GM19467 (cell line): ENCODE results near the gene MCM10.
"Not testable (repeated sequence)": the region's sequence is repeated elsewhere in the genome, so short reads cannot be mapped to it uniquely, and the experiment has no call there.

Experiments used
- ATAC-seq: cut with Tn5 transposase; IDR thresholded peaks from one replicate; pipeline ENCODE4 v1.9.1; 2021; ENCODE audit warnings: mild to moderate bottlenecking, moderate library complexity; ENCODE audit not compliant: unreplicated experiment

MCM10 gene

GRCh38 chr10:13219685-13220670 lies 58.6 kb downstream of the MCM10 start:
- ATAC-seq: no peak

- ATAC-seq: no peak
Observed at GRCh38 chr10:13221572-13221971, 60.2 kb downstream of the MCM10 start.

- no peak for ATAC-seq
Observed at GRCh38 chr10:13222151-13222550, 60.8 kb downstream of the MCM10 start.

- no peak for ATAC-seq
Observed at GRCh38 chr10:13222566-13222965, 61.2 kb downstream of the MCM10 start.

GRCh38 chr10:13223241-13223640 lies 61.9 kb downstream of the MCM10 start:
- ATAC-seq: no peak

GRCh38 chr10:13224210-13224995 lies 63.0 kb downstream of the MCM10 start:
- no peak for ATAC-seq

GRCh38 chr10:13225601-13226000 lies 64.2 kb downstream of the MCM10 start:
- no peak for ATAC-seq

- ATAC-seq: no peak
Observed at GRCh38 chr10:13227031-13227430, 65.7 kb downstream of the MCM10 start.

- ATAC-seq: no peak
Observed at GRCh38 chr10:13231190-13231589, 69.8 kb downstream of the MCM10 start.

- no peak for ATAC-seq
Observed at GRCh38 chr10:13231808-13232207, 70.5 kb downstream of the MCM10 start.

- no peak for ATAC-seq
Observed at GRCh38 chr10:13233358-13233757, 72.0 kb downstream of the MCM10 start.

- no peak for ATAC-seq
Observed at GRCh38 chr10:13234172-13234571, 72.8 kb downstream of the MCM10 start, which contains the start of gene UCMA. Gene UCMA, minus strand, starts transcription at chr10:13234374. Its CDS starts 116 bp downstream, at chr10:13234258.

GRCh38 chr10:13234736-13235135 lies 73.4 kb downstream of the MCM10 start:
- ATAC-seq: not testable (repeated sequence)

- no peak for ATAC-seq
Observed at GRCh38 chr10:13236638-13237037, 75.3 kb downstream of the MCM10 start.

GRCh38 chr10:13238271-13239077 lies 77.1 kb downstream of the MCM10 start:
- ATAC-seq: no peak

- no peak for ATAC-seq
Observed at GRCh38 chr10:13239923-13240322, 78.6 kb downstream of the MCM10 start.

- no peak for ATAC-seq
Observed at GRCh38 chr10:13241613-13242012, 80.3 kb downstream of the MCM10 start.

GRCh38 chr10:13242260-13242659 lies 80.9 kb downstream of the MCM10 start:
- not testable (repeated sequence) for ATAC-seq

- no peak for ATAC-seq
Observed at GRCh38 chr10:13247246-13247645, 85.9 kb downstream of the MCM10 start.

GRCh38 chr10:13247784-13248183 lies 86.4 kb downstream of the MCM10 start:
- no peak for ATAC-seq

GRCh38 chr10:13253726-13254125 lies 92.4 kb downstream of the MCM10 start:
- no peak for ATAC-seq
